ENCODE results near the gene C1QL1. TPM values are rescaled to one million over a fixed set of nuclear protein-coding genes. Genes with fewer than 3 reads are reported as not detected.

Gene C1QL1
- total and polyA plus RNA-seq, 2 of the 13 experiments (the other 11 are each of a cell fraction or from before 2014, with no cell fraction given) = 0.11 TPM

DNA sequence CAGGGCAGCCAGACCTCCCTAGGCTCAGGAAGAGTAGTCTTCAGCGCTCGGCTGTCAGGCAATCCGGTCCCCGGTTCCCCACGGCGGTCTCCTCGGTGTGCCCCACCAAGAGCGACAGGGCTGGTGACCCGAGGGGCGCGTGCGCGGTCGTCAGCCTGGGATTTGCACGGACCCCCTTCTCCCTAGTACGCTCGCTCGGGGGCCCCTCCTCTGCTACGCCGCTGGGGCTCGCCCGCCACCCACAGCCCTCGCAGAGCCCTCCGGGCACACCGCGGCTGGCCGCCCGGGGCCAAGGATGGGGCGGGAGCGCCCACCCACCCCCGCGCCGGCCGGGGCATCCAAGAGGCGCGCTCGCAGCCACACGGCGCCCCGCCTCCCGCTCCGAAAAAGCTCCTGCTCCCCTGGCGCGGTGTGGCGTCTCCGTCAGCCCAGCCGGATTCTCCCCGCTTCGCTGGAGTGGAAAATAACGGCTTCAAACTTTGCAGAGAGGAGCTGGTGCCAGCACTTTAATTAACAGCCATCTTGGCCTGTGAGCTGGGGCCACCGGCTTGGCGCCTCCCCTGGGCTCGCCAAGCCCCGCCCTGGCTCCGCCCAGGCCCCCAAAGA, 2.1 kb upstream of the C1QL1 start (continued):
- TF ChIP-seq, protein P1, sequence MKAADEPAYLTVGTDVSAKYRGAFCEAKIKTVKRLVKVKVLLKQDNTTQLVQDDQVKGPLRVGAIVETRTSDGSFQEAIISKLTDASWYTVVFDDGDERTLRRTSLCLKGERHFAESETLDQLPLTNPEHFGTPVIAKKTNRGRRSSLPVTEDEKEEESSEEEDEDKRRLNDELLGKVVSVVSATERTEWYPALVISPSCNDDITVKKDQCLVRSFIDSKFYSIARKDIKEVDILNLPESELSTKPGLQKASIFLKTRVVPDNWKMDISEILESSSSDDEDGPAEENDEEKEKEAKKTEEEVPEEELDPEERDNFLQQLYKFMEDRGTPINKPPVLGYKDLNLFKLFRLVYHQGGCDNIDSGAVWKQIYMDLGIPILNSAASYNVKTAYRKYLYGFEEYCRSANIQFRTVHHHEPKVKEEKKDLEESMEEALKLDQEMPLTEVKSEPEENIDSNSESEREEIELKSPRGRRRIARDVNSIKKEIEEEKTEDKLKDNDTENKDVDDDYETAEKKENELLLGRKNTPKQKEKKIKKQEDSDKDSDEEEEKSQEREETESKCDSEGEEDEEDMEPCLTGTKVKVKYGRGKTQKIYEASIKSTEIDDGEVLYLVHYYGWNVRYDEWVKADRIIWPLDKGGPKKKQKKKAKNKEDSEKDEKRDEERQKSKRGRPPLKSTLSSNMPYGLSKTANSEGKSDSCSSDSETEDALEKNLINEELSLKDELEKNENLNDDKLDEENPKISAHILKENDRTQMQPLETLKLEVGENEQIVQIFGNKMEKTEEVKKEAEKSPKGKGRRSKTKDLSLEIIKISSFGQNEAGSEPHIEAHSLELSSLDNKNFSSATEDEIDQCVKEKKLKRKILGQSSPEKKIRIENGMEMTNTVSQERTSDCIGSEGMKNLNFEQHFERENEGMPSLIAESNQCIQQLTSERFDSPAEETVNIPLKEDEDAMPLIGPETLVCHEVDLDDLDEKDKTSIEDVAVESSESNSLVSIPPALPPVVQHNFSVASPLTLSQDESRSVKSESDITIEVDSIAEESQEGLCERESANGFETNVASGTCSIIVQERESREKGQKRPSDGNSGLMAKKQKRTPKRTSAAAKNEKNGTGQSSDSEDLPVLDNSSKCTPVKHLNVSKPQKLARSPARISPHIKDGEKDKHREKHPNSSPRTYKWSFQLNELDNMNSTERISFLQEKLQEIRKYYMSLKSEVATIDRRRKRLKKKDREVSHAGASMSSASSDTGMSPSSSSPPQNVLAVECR (CRISPR knock-in tag; IDR thresholded peaks at IDR 0.05; ENCODE audit: borderline replicate concordance) = 0 out of 2 replicates have a peak, but pooled peaks have one; percentile 13
- no peak for TF ChIP-seq HOXA3 (CRISPR knock-in tag; IDR thresholded peaks at IDR 0.05)

DNA sequence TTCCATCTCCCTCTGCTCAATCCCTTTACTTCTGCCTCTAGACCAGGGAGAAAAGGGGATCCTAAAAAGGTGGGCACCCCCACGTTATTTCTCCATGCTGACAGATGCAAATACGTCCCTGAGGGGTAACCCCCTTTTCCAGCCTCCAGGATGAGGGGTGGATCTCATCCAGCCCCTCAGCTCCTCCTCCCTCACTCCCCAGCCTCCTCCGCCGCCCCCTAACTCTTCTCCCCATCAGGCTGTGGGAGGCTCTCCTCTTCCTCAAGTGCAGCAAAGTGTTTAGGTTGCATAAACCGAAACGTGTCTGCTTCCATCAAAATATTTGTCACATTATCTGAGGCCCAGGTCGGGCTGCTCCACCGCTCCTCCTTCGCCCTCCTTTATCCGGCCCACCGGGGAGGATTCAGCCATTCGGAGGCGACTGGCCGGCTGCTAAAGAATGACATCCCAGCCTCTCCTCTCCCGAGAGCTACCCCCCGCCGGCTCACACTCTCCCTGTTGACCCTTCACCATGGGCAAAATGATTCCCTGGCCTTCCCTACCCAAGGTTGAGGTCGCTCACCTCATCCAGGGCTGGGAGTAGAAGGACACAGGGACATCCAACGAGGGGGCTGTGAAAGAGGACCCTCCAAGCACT, 1.2 kb upstream of the C1QL1 start:
- H3K4me3 ChIP-seq (replicated peaks in 1 of 3; ENCODE audit: insufficient read depth in 1 of 3, low read depth in 2 of 3, low read length in 3 of 3) = peak overlapping the region in 1 of 3 experiments; percentile 83; a peak in 2 of 6 replicates
- H2AFZ ChIP-seq (ENCODE audit: low read length) = no peak overlapping the region
- peak overlapping the region; percentile 99 for H3K4me2 ChIP-seq (ENCODE audit: low read depth, low read length)
- BruUV-seq (replicated peaks) = no TSS peak
- no peak overlapping the region for H3K27ac ChIP-seq (ENCODE audit: extremely low read length, insufficient read depth, low read length)
- no peaks in the 10 kb centered on the region for H3K36me3 ChIP-seq (replicated peaks in 1 of 2; ENCODE audit: control insufficient read depth in 1 of 2, insufficient read depth in 2 of 2, low read length in 2 of 2)
- CTCF ChIA-PET (ENCODE audit: low intra/inter-chr PET ratio, low total read pairs) = no interaction called here
- FAIRE-seq (no peak), ATAC-seq (no peak), DNase-seq (ENCODE audit: low spot score) (no peak)
- WGBS (ENCODE audit: low lambda C conversion rate) = 63% methylated on average over 19 of the region's 19 CpGs
- no peaks in the 10 kb centered on the region for H4K20me1 ChIP-seq (ENCODE audit: insufficient read depth, low read length)
- intact Hi-C loops (cut with micrococcal nuclease; ENCODE audit: unreplicated experiment) (no loop called here), in situ Hi-C loops (cut with HindIII; ENCODE audit: extremely low pct_ligation_motif_present, low pct_unique_long_range_greater_than_20kb) (no loop called here)
- H3K79me2 ChIP-seq (ENCODE audit: insufficient read depth, low read length) = no peaks in the 10 kb centered on the region
- H3K9ac ChIP-seq (ENCODE audit: insufficient read depth, low read depth, low read length) = no peak overlapping the region
- peaks cover 35 to 71% of the 10 kb centered on the region in 2 experiments for H3K27me3 ChIP-seq (ENCODE audit: control insufficient read depth in 1 of 2, insufficient read depth in 2 of 2, low read length in 2 of 2)
- POLR2A ChIA-PET = interaction anchor here (0.7 to 1.7 kb wide), 2 partner anchors 11 to 179 kb away, joined by 3 to 10 read pairs; partner anchors contain the start of gene HEXIM1
- H3K4me1 ChIP-seq (ENCODE audit: insufficient read depth, low read length) = peaks cover 36% of the 10 kb centered on the region
- no peaks in the 10 kb centered on the region for H3K9me3 ChIP-seq (ENCODE audit: low read length)
- no peak for TF ChIP-seq ZNF501 (CRISPR knock-in tag; IDR thresholded peaks at IDR 0.05)
- TF ChIP-seq PAWR (CRISPR knock-in tag; IDR thresholded peaks at IDR 0.05; ENCODE audit: borderline replicate concordance) = no peak
- no peak for TF ChIP-seq CHCHD3 (CRISPR knock-in tag; IDR thresholded peaks at IDR 0.05)
- TF ChIP-seq RERE (CRISPR knock-in tag; IDR thresholded peaks at IDR 0.05; ENCODE audit: low read depth) = no peak
- no peak for TF ChIP-seq HMG20A (CRISPR knock-in tag; IDR thresholded peaks at IDR 0.05; ENCODE audit: borderline replicate concordance)
- no peak for TF ChIP-seq ZNF777 (CRISPR knock-in tag; IDR thresholded peaks at IDR 0.05)
- no peak for TF ChIP-seq ZNF768 (CRISPR knock-in tag; IDR thresholded peaks at IDR 0.05)
- no peak for TF ChIP-seq HOXA5 (CRISPR knock-in tag; IDR thresholded peaks at IDR 0.05)

Measured in HepG2 (cell line).